Cerebellar nuclear complex (tissue), 1 donor: ENCODE results near the gene KLHL29.

Experiments used
- DNase-seq, 2 experiments: peaks; one replicate each; lab custom pipeline; 2025; lab: John Stamatoyannopoulos, UW

The KLHL29 gene

DNA sequence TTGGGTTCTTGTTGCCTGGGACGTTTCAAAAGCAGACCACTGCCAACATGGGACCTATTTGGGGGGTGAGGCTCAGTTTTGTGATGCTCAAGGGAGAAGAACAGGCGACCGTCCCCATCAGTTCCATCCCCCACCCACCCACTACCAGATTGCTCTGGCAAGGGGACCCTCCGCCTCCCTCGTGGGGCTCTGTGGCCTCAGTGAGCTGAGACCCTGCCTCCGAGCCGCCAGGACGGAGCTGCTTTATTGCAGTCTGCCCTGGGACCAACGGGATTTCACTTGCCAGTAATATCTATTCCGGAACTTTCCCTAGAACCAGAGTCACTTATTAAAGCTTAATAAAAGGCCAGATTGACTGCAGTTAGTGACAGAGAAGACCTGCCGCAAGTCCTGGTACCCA lies 146.3 kb downstream of the KLHL29 start:
- no peak for DNase-seq

DNA sequence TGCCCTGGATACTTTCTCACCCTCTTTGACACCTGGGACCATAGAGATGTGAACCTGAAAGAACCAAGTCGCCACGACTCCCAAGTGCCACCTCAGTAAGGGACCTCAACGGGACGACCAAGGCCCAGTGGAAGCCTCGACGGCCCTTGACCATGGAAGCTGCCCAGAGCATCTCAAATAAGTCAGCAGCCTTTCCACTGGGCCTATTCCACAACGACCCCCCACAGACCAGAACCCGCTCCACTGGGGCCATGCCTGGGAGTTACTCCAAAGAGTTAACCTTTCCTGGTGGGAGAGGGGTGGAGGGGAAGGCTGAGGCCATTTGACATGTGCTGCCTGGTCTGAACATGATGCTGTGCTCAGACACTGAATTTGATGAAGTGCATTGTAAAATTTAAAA lies 146.9 kb downstream of the KLHL29 start:
- DNase-seq: no peak

DNA sequence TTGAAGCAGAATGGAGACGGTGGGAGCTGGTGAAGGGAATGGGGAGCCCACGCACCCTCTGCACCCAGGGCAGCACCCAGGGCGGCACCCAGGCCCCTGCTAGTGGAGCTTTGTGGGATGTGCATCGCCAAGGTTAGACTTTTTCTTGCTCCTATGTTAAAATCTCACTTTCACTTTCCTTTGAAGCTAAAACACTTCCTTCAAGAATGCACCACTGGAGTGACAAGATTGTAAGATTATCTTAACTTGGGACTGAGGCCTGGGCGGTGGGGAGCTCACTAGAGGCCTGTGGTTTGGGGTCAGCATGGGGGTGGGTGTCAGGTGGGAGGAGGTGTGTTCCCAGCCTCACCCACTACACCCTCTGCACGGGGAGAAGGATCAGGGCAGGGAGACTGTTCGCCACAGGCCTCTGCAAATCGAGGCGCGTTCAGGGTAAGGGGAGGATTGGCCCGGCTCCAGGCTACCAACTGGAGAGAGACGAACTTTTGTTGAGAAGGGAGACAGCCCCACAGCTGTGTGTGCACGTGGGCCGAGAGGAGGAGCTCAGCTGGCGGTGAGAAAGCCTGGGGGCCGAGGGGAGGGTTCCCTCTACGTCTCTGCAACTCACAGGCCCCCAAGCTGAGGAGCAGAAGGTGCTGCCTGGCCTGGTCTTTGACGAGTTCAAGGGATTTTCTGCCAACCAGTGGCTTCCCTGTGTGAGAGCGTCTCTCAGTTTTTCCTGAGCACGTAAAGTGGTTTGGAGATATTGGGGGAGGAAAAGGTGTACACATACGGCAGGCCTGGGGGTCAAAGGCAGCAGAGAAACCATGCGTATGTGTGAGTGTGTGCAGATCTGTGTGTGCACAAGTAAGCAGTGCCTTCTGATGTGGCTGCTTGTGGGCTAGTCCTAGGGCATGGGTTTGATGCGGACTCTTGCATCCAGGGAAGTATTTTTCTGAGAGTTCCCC lies 147.7 kb downstream of the KLHL29 start:
- DNase-seq: no peak

DNA sequence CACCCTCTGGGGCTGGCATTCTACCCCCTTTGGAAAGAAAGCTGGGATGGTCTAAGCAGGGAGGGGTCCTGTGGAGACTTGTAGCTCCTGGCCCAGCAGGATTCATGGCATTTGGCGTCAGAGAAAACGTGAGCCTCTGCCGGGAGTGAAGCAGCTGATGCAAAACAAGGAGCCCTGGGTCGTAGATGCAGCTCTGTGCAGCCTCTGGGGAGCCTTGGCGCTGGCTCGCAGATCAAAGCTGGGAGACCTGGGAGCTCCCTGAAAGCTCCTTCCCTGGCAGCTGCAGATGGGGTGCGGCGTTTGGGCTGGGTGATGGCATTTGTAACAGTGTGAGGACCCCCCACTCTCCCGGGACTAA lies 148.3 kb downstream of the KLHL29 start:
- no peak for DNase-seq

DNA sequence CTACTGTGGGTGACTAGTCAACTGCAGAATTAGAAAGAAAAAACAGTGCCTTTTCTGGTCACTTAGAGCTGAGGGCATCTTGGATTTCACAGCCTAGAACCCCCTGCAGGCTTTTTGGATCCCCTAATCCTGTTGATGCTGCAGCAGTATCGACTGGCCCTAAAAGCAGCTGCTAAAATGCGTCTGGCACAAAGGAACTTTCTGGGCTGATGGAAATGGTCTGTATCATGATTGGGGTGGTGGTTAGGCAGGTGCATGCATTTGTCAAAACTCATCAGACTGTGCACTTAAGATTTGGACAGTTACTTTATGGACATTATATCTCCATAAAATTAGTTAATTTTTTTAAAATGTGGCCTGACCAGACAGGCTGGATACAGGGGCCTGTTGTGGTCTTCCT lies 149.8 kb downstream of the KLHL29 start:
- DNase-seq: no peak

DNA sequence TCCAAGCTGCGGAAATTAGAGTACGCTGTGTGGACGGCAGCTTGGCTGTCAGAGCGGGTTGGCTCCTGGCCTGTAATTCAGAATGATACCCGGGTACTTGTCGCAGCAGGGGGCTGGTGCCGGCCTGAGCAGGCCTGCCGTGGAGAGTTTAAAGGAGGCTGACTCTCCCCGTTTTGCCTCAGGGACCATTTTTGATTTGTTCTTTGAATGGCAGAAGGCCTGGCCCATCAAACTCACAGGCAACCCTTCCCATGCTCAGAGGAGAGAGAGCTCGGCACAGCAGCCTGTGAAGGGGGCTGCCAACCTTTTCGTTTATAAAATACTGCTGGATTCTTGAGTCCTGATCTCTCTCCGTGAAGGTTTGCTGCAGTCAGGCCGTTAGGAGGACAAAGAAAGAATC lies 151.3 kb downstream of the KLHL29 start:
- DNase-seq: no peak

DNA sequence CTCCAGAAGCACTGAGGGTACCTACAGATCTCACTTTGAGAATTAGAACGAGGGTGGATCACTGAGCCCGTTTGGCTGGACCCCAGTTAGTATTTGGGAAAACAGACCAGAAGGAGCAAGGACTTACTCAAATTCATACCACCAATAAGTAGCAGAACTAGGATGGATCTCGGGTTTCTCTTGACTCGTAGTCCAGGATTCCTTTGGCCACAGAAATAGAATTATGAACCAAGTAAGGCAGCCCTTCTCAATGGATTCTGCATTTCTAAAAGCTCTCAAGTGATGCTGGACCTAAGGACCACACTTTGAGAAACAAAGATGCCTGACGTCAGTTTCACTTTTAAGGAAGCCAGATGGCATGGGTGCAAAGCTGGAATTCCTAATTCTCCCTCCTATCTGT lies 153.0 kb downstream of the KLHL29 start:
- no peak for DNase-seq

DNA sequence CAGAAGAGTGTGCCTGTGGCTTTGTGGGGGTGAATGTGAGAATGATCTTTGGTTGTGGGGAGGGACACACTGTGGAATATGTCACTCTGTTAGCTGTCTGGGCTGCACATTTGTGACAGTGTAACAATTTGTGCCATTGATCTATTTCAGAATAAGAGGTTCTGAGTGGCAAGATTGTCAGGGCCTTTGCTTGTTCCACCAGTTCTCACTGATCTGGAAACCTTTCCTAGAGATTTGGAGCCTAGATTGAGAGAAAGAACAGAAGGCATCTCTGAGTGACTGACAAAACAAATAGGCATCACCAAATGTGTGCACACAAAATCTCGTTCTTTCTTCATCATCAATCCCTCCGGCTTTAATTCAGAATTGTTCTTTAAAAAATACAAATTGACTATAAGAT lies 153.6 kb downstream of the KLHL29 start:
- DNase-seq: no peak

DNA sequence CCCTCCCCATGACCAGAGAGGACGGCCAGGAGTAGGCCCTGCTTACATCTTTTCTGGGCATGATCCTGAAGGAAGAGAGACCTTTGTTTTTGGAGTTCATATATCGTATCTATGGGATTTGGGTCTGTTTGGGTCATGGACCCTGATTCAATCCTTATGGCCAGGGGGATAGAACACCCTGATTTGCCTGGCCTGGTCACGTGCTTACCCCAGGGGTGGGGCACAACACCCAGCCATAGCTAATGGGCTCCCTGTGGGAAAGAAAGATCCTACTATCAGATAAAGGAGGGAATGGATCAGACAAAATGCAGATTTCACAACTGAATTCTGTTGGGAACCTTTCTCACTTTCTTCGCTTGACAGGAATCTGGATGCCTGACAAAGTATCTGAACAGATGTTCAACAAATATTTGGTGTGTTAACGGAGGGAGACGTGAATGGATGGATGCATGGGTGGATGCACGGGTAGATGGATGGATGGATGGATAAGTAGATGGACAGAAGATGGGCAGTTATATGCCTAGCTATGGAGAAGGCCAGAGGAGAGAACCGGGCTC lies 155.9 kb downstream of the KLHL29 start:
- DNase-seq: no peak

DNA sequence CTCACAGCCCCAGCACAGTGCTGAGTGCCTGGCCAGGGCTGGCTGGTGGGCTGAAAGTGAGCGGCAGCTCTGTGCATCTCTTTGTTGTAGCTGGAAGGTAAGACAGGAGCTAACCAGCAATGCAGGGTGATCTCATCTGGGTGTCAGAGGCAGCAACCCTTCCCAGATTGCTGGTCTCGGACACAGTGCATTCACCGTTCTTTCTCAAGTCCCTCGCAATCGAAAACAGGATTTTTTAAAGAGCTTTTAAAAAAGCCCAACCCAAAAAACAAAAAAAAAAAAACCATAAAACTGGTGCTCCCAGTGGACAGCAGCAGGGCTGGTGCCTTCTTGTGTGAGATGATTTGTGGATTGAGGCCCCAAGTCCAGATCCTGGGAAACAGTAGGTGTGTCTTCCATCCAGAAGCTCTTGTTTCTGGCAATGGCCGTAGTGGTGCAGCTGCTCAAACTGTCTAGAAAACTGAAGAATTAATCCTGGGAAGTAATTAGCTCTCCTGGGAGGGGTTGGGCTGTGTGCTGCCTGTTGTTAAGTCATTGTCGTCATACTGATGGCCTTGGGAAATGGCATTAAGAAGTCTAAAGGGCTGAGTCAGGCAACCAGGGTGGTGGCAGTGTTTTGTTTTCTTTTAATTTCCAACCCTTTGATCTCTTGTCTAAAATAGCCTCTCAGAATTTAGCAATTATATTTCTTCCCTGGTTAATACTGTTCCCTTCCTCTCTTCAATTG lies 156.7 kb downstream of the KLHL29 start:
- DNase-seq: no peak

DNA sequence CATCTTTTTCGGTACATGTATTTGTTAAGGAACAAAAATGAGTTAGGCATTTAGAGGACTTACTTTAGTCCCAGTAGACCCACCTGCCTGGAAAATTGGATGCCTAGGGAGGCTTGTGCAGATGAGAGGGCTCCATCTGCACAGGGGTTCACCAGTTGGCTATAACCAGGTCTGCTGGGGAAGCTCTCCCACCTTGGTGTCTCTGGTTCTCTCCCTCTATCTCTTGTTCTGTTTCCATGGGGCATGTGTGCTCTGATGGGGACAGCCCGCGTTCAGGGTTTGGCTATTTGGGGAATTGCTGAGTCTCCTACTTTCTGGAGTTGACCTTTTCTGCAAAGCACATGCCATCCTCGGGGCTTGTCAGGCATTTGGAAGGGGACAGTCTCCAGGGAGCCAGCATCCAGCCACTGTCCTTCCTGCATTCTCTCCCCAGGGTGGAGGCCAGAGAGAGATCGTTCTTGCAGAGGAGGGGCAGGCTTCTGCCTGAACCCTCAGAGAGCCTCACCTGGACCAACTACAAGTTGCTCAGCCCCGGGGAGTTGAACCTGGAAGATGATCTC lies 157.3 kb downstream of the KLHL29 start:
- DNase-seq: no peak

DNA sequence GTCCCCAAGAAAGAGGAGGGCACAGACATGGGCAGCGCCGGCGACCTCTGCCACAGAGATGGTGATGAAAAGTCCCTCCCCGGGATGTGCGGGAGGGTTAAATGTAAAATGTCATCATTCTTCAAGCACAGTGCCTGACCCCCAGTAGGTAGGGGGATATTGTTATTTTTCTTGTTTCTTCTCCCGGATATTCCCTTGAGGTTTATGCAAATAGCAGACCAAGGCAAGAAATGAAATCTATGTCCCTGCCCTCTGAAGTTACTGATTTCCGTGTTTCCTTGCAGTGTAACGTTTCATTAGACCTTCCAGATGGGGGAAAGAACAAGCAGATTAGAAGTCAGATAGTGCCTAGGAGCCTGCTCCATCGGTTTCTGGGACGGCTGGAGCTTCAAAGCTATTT lies 158.3 kb downstream of the KLHL29 start:
- DNase-seq: no peak

DNA sequence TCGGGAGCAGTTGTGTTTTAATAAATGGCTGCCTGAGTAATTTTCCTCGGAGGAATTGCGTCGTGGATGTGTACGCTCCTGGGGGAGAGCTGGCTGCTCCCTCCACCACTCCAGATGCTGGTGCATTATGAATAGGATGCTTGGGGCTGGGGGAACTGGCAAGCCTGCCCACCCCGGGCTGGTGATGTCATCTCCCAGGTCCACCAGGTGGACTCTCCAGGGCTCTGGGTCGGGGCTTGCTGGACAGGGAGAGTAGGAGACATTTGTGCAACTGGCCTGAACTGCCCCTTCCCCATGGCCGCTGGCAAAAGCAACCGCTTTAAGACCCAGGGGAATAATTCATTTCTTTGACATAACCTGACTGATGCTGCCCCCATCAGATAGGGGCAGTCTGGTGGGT lies 158.7 kb downstream of the KLHL29 start:
- no peak for DNase-seq

DNA sequence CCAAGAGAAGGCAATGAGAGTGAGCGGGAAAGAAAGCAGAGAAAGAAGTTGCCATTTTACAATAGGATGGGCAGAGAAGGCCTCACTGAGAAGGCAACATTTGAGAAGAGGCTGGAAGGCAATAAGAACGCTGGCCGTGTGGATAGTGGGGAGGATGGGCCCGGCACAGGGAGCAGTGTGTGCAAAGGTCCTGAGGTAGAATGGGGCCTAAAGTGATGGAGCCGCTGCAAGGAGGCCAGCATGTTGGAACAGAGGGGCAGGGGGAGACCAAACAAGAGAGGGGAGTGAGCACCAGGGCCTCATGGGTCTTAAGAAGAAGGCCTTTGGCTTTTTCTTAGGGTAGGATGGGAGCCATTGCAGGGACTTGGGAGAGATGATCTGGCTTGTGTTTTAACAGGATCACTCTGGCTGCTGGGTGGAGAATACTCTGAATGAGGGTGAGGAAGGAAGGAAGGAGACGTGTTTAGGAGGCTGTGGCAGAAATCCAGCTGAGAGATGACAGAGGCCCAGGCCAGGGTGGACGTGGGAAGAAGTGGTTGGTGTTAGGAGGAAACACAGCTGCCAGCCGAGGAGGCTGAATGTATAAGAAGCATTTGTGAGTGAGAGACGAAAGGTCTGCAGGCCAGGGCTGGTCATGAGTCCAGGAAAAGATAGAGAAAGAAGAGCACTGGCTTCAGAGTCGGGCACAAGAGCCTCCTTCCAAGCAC lies 159.8 kb downstream of the KLHL29 start:
- DNase-seq: no peak

DNA sequence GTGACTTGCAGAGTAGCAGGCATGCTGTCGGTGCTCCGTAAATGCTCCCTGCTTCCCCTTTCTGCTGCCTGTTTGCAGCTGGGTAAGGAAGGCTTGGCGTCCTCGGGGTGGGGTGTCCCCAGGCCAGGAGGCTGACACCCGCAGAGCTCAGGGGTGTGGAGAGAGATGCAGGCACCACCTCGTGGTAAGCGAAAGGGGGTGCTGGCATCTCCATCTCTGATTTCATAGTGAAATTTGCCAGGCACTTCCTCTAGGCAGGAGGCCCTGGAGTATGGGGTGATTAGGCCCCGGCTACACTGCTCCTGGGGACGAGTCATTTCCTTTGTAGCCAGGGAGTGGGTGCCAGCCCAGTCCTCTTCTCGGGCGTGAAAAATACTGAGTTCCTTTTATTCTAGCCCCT lies 160.4 kb downstream of the KLHL29 start:
- no peak for DNase-seq

DNA sequence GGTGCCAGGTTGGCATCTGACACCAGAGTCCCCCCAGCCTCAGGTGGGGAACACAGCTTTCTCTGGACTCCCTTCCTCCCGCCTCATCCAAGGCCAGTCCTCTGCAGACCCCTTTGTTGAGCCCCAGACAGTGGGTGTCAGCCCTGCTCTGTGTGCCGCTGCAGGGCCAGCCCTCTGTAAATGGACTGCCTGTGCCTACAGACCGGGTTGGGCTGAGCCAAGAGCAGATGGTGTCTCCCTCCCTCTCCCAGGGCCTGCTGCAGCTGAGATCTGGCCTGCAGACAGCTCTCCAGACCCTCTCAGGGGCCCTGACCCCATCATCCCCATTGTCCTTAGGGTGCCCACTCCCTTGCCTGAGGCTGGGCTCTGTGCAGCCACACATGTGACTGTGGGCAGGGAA lies 160.8 kb downstream of the KLHL29 start:
- no peak for DNase-seq

DNA sequence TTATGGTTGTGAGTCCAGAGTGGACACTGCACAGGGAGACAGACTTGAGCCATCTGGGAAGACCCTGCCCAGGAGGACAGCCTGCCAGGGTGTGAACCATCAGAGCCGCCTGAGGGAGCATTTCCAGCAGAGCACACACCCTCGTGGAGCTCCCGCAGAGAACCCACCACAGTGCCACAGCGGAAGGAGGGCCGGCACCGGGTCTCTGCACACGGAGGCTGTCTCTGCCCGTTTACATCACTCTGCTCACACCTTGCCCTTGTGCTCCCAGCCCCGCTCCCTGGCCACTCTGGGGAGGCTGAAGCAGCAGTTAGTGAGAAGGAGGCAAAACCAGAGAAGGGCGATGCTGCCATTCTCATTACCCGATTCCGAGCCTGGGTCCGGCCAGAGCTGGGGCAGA lies 161.9 kb downstream of the KLHL29 start:
- no peak for DNase-seq

DNA sequence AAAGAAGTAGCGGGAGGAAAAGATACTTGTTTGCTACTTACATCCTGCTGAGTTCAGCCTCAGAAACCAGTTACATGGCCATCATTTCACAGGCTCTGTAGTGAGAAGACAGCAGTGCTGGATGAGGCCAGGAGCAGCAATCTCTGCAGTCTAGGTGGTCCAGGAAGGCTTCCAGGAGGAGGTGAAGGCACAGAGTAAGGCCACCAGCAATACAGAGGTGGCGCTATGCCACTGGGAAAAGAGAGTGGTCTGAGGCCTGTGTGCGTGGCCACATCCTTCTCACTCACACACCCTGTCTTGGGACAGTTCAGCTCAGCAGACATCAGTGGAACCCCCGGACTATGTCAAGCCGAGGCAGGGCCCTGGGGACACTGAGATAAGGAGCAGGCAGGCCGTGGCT lies 162.7 kb downstream of the KLHL29 start:
- DNase-seq: no peak

DNA sequence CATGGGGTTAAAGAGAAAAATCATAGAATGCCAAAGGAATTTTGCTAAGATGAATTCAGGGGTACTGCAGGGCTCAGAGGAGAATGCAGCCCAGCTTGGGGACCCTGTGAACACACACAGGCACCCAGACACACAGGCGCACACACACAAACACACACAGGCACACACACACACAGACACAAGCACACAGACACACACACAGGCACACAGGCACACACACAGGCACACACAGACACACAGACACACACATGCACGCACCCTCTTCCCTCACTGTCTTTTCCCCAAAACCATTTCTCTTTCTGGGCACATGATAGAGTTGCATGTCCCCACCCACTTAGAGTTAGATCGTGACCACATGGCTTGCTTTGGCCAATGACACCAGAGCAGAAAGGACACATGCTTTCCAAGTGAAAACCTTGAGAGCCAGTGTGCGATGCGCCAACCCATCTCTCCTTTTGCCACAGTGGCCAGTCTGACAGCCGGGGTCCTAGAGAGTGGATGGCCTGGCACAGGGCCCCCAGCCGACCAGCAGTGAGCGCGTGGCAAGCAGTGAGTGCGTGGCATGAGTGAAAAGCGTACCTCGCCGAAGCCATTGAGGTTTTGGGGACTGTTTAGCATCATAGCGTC lies 163.3 kb downstream of the KLHL29 start:
- no peak for DNase-seq

DNA sequence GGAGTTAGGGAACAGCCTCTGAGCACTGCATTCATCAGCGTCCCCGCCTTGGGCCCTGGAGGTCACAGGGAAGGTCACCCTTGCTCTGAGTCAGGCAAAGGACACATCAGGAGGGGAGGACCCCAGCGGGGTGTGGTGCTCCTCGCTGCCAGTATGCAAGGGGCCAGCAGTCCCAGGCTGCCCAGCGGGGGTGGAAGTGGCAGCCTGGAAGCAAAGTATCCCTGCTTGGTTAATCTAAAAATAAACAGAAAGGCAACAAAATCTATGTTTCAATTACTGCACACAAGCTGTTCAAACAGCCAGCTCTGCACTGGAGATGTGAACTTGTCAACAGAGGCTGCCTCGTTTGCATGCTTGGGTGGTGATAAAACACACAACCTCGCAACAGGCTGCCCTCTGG lies 164.1 kb downstream of the KLHL29 start:
- DNase-seq: no peak

DNA sequence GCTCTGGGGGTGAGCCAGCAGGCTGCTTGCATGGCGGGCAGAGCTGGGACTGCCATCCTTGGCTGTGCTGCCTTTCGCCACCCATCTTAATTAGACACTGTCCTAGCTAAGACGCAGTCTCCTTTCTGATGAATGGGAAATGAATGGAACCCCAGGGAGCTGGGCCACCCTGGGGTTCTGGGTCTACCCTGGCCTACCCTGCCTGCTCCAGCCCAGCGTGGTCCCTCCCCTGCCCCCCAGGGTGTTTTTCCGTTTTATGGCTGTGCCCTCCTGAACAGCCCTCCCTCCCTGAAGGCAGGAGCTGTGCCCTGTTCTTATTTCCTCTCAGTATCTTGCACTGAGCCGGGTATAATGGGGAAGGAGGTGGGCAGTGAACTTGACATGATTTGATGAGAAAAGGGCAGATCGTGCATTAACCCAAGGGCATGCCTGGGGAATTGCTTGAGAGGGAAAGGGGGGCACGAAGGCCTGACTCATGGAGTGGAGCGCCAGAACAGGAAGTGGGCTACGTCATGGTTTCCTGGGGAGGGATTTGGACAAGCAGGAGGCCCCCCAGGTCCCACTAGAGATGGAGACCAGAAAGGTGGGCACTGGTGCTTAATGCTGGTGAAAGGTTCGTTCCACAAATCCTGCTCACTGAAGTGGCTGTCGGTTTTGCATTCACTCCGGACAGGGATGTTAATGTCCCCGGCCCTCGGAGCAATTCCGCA lies 165.0 kb downstream of the KLHL29 start:
- no peak for DNase-seq
